Progenitor cell of endocrine pancreas (in vitro differentiated cells): ENCODE results near the gene IVD. TPM values are rescaled to one million over a fixed set of nuclear protein-coding genes. Genes with fewer than 3 reads are reported as not detected.
A peak's percentile ranks its signal among the peaks of the same experiment; 100 is the strongest.

Experiments
- DNase-seq: peaks from one replicate; pipeline ENCODE4 v3.0.0; 2021; ENCODE audit warnings: low spot score; ENCODE audit not compliant: unreplicated experiment
- H3K27ac Mint-ChIP-seq: 2 replicates; pipeline ENCODE4 v1.8.0; 2021; ENCODE audit warnings: mild to moderate bottlenecking, moderate library complexity, mixed read lengths
- H3K27me3 Mint-ChIP-seq: 2 replicates; pipeline ENCODE4 v1.8.0; 2021; ENCODE audit warnings: mixed read lengths
- H3K36me3 Mint-ChIP-seq: 2 replicates; pipeline ENCODE4 v1.8.0; 2022; ENCODE audit warnings: mixed read lengths; ENCODE audit not compliant: insufficient read depth
- H3K4me1 Mint-ChIP-seq: 2 replicates; pipeline ENCODE4 v1.8.0; 2021; ENCODE audit warnings: low read depth, mixed read lengths
- H3K4me3 Mint-ChIP-seq: 2 replicates; pipeline ENCODE4 v1.8.0; 2021; ENCODE audit warnings: low read depth, mild to moderate bottlenecking, moderate library complexity, mixed read lengths
- H3K9me3 Mint-ChIP-seq: 2 replicates; pipeline ENCODE4 v1.8.0; 2021; ENCODE audit warnings: low read depth, mixed read lengths
- total RNA-seq: library from RNA; stranded (reverse); gene quantifications from 2 replicates; pipeline ENCODE4 v1.2.1, GENCODE V29; 2021
- TF ChIP-seq, protein P1 (sequence below): fragments of 200-600 bp; sonication (generic); IDR thresholded peaks from one replicate; pipeline ENCODE4 v1.5.0; 2021; ENCODE audit warnings: antibody characterized with exemption, mild to moderate bottlenecking; ENCODE audit not compliant: unreplicated experiment

Gene IVD
- total RNA-seq, 1 donor from 2014 or later, result 82.0 TPM

- peaks cover 3% of the 10 kb centered on the region for H3K4me1 Mint-ChIP-seq
- peaks cover 74% of the 10 kb centered on the region for H3K27me3 Mint-ChIP-seq
- peak overlapping the region; percentile 70 for H3K4me3 Mint-ChIP-seq
- no peaks in the 10 kb centered on the region for H3K36me3 Mint-ChIP-seq
- no peak for DNase-seq
- no peaks in the 10 kb centered on the region for H3K9me3 Mint-ChIP-seq
- H3K27ac Mint-ChIP-seq, result peak overlapping the region; percentile 74
- TF ChIP-seq, protein P1, sequence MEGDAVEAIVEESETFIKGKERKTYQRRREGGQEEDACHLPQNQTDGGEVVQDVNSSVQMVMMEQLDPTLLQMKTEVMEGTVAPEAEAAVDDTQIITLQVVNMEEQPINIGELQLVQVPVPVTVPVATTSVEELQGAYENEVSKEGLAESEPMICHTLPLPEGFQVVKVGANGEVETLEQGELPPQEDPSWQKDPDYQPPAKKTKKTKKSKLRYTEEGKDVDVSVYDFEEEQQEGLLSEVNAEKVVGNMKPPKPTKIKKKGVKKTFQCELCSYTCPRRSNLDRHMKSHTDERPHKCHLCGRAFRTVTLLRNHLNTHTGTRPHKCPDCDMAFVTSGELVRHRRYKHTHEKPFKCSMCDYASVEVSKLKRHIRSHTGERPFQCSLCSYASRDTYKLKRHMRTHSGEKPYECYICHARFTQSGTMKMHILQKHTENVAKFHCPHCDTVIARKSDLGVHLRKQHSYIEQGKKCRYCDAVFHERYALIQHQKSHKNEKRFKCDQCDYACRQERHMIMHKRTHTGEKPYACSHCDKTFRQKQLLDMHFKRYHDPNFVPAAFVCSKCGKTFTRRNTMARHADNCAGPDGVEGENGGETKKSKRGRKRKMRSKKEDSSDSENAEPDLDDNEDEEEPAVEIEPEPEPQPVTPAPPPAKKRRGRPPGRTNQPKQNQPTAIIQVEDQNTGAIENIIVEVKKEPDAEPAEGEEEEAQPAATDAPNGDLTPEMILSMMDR, result peak; percentile 6
These were observed 46.9 kb upstream of the IVD start for GRCh38 chr15:40358471-40359353.

DNA sequence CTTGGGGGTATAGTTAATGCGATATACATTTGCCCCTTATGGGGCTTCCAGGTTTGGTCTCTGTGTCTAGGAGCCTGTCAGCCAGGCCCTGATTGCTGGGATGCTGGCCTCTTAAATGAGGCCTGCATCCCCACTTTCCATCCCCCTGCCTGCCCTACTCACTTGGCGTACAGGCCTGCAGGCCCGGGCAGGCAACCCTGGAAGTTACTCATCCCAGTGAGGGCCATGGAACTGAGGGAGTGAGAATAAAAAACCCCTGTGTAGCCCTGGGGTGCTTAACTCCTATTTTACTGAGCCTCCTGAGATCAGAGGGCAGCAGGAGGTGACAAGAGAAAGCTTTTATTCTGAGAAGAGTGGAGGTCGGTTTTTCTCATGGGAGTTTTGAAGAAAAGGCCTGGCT is 45.6 kb upstream of the IVD start:
- H3K4me1 Mint-ChIP-seq, result peaks cover 1% of the 10 kb centered on the region
- no peak for DNase-seq
- H3K4me3 Mint-ChIP-seq, result no peak overlapping the region
- TF ChIP-seq, protein P1, result no peak
- no peaks in the 10 kb centered on the region for H3K36me3 Mint-ChIP-seq
- H3K9me3 Mint-ChIP-seq, result no peaks in the 10 kb centered on the region
- no peak overlapping the region for H3K27ac Mint-ChIP-seq
- H3K27me3 Mint-ChIP-seq, result peaks cover 72% of the 10 kb centered on the region

GRCh38 chr15:40361640-40362039 is 44.0 kb upstream of the IVD start:
- Mint-ChIP-seq H3K4me1 (peaks cover 1% of the 10 kb centered on the region), H3K4me3 (no peak overlapping the region), H3K27me3 (peaks cover 78% of the 10 kb centered on the region), H3K36me3 (no peaks in the 10 kb centered on the region), H3K27ac (no peak overlapping the region), H3K9me3 (no peaks in the 10 kb centered on the region)
- DNase-seq, result no peak
- TF ChIP-seq, protein P1, result no peak

DNA sequence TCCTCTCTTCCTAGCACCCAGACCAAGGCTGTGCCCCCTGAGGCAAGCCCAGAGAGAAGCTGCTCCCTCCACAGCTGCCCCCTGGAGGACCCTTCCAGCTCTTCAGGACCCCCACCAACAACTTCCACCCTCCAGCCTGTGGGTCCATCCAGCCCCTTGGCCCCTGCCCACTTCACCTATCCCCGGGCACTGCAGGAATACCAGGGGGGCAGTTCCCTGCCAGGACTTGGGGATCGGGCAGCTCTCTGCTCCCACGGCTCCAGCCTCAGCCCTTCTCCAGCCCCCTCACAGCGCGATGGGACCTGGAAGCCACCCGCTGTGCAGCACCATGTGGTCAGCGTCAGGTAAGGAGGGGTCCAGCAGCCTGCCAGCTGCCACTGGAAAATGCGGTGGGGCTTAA is 42.0 kb upstream of the IVD start:
- Mint-ChIP-seq H3K27me3 (peaks cover 82% of the 10 kb centered on the region), H3K27ac (no peak overlapping the region), H3K36me3 (no peaks in the 10 kb centered on the region), H3K4me1 (peaks cover 1% of the 10 kb centered on the region), H3K9me3 (no peaks in the 10 kb centered on the region), H3K4me3 (no peak overlapping the region)
- TF ChIP-seq, protein P1, result no peak
- DNase-seq, result no peak

DNA sequence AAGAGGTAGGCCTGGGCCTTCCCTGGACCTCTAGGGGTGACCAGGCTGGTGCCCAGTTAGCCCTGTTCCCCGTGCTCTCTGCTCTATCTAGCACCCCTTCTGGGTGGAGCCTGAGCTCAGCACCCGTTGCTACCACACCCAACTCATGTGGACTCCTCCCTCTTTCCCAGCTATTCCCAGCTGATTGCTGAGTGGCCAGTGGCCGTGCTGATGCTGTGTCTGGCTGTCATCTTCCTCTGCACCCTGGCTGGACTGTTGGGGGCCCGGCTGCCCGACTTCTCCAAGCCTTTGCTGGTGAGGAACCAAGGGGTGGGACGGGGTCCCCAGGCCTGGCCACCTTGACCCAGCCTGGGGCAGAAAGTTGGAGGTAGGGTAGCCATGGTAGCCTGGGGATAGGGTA is 41.3 kb upstream of the IVD start:
- TF ChIP-seq, protein P1, result no peak
- Mint-ChIP-seq H3K4me1 (no peaks in the 10 kb centered on the region), H3K27me3 (peaks cover 80% of the 10 kb centered on the region)

More for the DNA sequence above, 41.3 kb upstream of the IVD start:
- H3K4me3 Mint-ChIP-seq, result no peak overlapping the region
- no peaks in the 10 kb centered on the region for H3K36me3 Mint-ChIP-seq
- no peak for DNase-seq
- H3K27ac Mint-ChIP-seq, result no peak overlapping the region
- H3K9me3 Mint-ChIP-seq, result no peaks in the 10 kb centered on the region
